K562 (cell line): ENCODE measurements around the gene DYNLT4. TPM values are rescaled to one million over a fixed set of nuclear protein-coding genes. Genes with fewer than 3 reads are reported as not detected.

Source experiments
- CHAMP1 ChIP-seq: fragments of 450-650 bp; IDR thresholded peaks from 2 replicates; pipeline ENCODE4 v1.6.1; 2016; ENCODE audit warnings: mild to moderate bottlenecking
- EP300 ChIP-seq: IDR thresholded peaks from 2 replicates; pipeline ENCODE4 v1.6.1; 2012; ENCODE audit warnings: low read length, improper control_type of control experiment
- FOXP4 ChIP-seq: sonication (generic); formaldehyde crosslinking; IDR thresholded peaks from 2 replicates; pipeline ENCODE4 v1.8.0; 2022; ENCODE audit warnings: mild to moderate bottlenecking, missing genetic modification reagents, borderline replicate concordance
- GTF2E2 ChIP-seq: fragments of 200-800 bp; sonication (Bioruptor generic); IDR thresholded peaks from 2 replicates; pipeline ENCODE4 v1.6.1; 2016; ENCODE audit warnings: missing genetic modification characterization, missing compliant biosample characterization
- HIVEP1 ChIP-seq: fragments of 250-450 bp; sonication (Bioruptor Pico); IDR thresholded peaks from 2 replicates; pipeline ENCODE4 v1.4.0; 2020; ENCODE audit warnings: mild to moderate bottlenecking
- HMGN3 ChIP-seq: IDR thresholded peaks from 2 replicates; pipeline ENCODE4 v1.6.1; 2011; ENCODE audit warnings: borderline replicate concordance, low read depth, mild to moderate bottlenecking, mixed read lengths, low read length; ENCODE audit not compliant: insufficient read length; ENCODE audit errors: extremely low read depth
- MBD1 ChIP-seq: fragments of 250-450 bp; sonication (Bioruptor Pico); IDR thresholded peaks from 2 replicates; pipeline ENCODE4 v1.8.0; 2022; ENCODE audit warnings: inconsistent platforms
- NBN ChIP-seq: fragments of 450-650 bp; IDR thresholded peaks from 2 replicates; pipeline ENCODE4 v1.6.1; 2016; ENCODE audit warnings: low read depth, mild to moderate bottlenecking
- NEUROD1 ChIP-seq: fragments of 150-350 bp; IDR thresholded peaks from 2 replicates; pipeline ENCODE4 v1.6.1; 2014; ENCODE audit warnings: borderline replicate concordance, low read length, low read depth; ENCODE audit not compliant: partially characterized antibody
- POLR2A ChIP-seq: fragments of 450-650 bp; conservative IDR thresholded peaks from 2 replicates; pipeline ENCODE4 v1.6.1; 2016
- SNIP1 ChIP-seq: fragments of 450-650 bp; IDR thresholded peaks from 2 replicates; pipeline ENCODE4 v1.7.1; 2017; ENCODE audit warnings: low read depth, mild to moderate bottlenecking
- SRSF1 ChIP-seq: fragments of 200-400 bp; formaldehyde crosslinking; IDR thresholded peaks from 2 replicates; pipeline ENCODE4 v1.6.1; 2017; ENCODE audit warnings: mild to moderate bottlenecking, low read depth, low read length, moderate library complexity
- TCF15 ChIP-seq: fragments of 250-450 bp; sonication (Bioruptor Pico); IDR thresholded peaks from 2 replicates; pipeline ENCODE4 v1.8.0; 2022; ENCODE audit warnings: moderate library complexity, mild to moderate bottlenecking, inconsistent platforms
- USF2 ChIP-seq: sonication (generic); formaldehyde crosslinking; IDR thresholded peaks from 2 replicates; pipeline ENCODE4 v1.5.0; 2020; ENCODE audit warnings: missing genetic modification reagents
- ZBTB49 ChIP-seq: sonication (generic); formaldehyde crosslinking; IDR thresholded peaks from 2 replicates; pipeline ENCODE4 v1.8.0; 2022; ENCODE audit warnings: missing genetic modification reagents, mild to moderate bottlenecking, borderline replicate concordance
- ZNF77 ChIP-seq: fragments of 250-450 bp; sonication (Bioruptor Pico); IDR thresholded peaks from 2 replicates; pipeline ENCODE4 v1.5.0; 2020
- ZSCAN32 ChIP-seq: fragments of 450-650 bp; formaldehyde crosslinking; IDR thresholded peaks from 2 replicates; pipeline ENCODE4 v1.4.0; 2020; ENCODE audit warnings: mild to moderate bottlenecking, moderate library complexity
- polyA plus RNA-seq, 8 experiments: library from polyadenylated mRNA; depleted of rRNA in 4 of 8; stranded (reverse) in 5 of 8; unstranded in 3 of 8; fragments of >200 nt; fragmentation: Nextera tagmentation in 2 of 8; fragmentation: Illumina TruSeq in 1 of 8; extraction: Ambion mirVana in 2 of 8; extraction: Trizol in 1 of 8; gene quantifications; 2 replicates each; pipeline versions ENCODE4 v1.2.1 to v1.2.3, GENCODE V29; 2011 to 2014; ENCODE audit warnings: inconsistent platforms in 1 of 8, missing spikeins in 1 of 8
- total RNA-seq, 7 experiments: library from RNA; depleted of rRNA in 6 of 7; stranded (reverse); fragments of >200 nt in 6 of 7; fragmentation: Illumina TruSeq in 2 of 7; extraction: Trizol in 2 of 7; gene quantifications; 2 replicates each; pipeline versions ENCODE4 v1.2.1 to v1.2.3, GENCODE V29; 2011 to 2021; ENCODE audit warnings: low replicate concordance in 1 of 7

Gene DYNLT4
- total and polyA plus RNA-seq, 9 of the 15 experiments (the other 6 are each of a cell fraction or from before 2014, with no cell fraction given), result 0.29 to 0.73 TPM; not detected in 7

- TF ChIP-seq TCF15 (CRISPR knock-in tag) (0 out of 2 replicates have a peak, but pooled peaks have one; percentile 6), NEUROD1 (peak; percentile 45), GTF2E2 (tag) (peak; percentile 99), EP300 (peak; percentile 44; the same call in 1 of the 2 replicates), FOXP4 (CRISPR knock-in tag) (peak; percentile 94), NBN (peak; percentile 97), USF2 (CRISPR knock-in tag) (peak; percentile 54), HIVEP1 (CRISPR knock-in tag) (no peak), SNIP1 (peak; percentile 29; the same call in 1 of the 2 replicates), HMGN3 (peak; percentile 80), POLR2A (peak; percentile 100), ZBTB49 (CRISPR knock-in tag) (no peak; the same call in none of the 2 replicates), ZNF77 (no peak; the same call in 1 of the 2 replicates), MBD1 (no peak), ZSCAN32 (CRISPR knock-in tag) (no peak), SRSF1 (0 out of 2 replicates have a peak, but pooled peaks have one; percentile 95), CHAMP1 (no peak; the same call in none of the 2 replicates)
Measured at GRCh38 chr1:44775078-44775929, 31.8 kb downstream of the DYNLT4 start, which contains the start of gene RPS8 (continued).
